GM21515 (cell line): ENCODE data around the gene GALNT1.

ENCODE experiments used
- ATAC-seq: cut with Tn5 transposase; IDR thresholded peaks from one replicate; pipeline ENCODE4 v1.9.1; 2021; ENCODE audit not compliant: unreplicated experiment

The GALNT1 gene

DNA sequence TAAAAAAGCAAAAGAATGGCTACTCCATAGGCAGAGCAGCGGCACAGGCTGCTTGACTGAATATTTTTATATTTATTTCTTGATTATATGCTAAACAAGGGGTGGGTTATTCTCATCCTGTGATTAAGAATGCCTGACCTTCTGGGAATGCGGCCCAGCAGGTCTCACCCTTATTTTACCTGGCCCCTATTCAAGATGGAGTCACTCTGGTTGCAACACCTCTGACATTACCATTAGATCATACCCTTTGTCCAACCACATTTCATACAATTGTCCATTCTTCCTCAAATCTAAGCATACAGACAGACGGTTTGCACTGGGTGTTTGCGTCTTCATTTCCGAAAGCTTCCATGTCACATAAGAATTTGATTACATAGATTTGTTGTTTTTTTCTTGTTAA lies 168.2 kb downstream of the GALNT1 start:
- ATAC-seq = no peak

DNA sequence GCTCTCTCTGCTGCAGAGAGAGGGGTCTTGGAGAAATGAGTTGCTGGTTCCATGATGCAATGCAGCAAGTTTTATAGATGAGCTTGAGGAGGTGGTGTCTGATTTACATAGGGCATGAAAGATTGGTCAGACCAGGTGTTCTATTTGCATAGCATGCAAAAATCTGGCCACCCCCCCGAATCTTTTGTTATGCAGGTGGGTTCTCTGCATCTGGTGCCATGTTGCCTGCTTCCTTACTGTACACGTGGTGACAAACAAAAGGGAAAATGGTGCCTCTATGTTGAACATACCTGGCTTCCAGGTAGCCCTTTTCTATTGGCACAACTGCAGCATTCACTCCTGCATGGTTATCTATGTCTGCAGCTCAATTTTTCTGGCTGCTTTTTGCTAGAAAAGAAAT lies 169.4 kb downstream of the GALNT1 start:
- ATAC-seq = no peak

GRCh38 chr18:35753306-35753910 lies 171.9 kb downstream of the GALNT1 start:
- ATAC-seq = no peak

GRCh38 chr18:35754464-35754863 lies 172.9 kb downstream of the GALNT1 start:
- ATAC-seq = no peak

- no peak for ATAC-seq
Measured at GRCh38 chr18:35755369-35755768, 173.8 kb downstream of the GALNT1 start.

GRCh38 chr18:35756506-35757117 lies 175.1 kb downstream of the GALNT1 start:
- ATAC-seq = peak; percentile 67
